GM12873 (cell line): Measurements from ENCODE around the gene PAXX.
A peak's percentile ranks its signal among the peaks of the same experiment; 100 is the strongest.

ENCODE experiments used
- CTCF ChIP-seq: IDR thresholded peaks from 2 replicates; pipeline ENCODE4 v1.5.1; 2012; ENCODE audit warnings: low read depth, mild to moderate bottlenecking, moderate library complexity, low read length, control low read depth; ENCODE audit not compliant: insufficient read depth; ENCODE audit errors: missing control alignments

PAXX gene

GRCh38 chr9:136997830-136998234, 5.6 kb downstream of the PAXX start:
- TF ChIP-seq CTCF, result no peak

DNA sequence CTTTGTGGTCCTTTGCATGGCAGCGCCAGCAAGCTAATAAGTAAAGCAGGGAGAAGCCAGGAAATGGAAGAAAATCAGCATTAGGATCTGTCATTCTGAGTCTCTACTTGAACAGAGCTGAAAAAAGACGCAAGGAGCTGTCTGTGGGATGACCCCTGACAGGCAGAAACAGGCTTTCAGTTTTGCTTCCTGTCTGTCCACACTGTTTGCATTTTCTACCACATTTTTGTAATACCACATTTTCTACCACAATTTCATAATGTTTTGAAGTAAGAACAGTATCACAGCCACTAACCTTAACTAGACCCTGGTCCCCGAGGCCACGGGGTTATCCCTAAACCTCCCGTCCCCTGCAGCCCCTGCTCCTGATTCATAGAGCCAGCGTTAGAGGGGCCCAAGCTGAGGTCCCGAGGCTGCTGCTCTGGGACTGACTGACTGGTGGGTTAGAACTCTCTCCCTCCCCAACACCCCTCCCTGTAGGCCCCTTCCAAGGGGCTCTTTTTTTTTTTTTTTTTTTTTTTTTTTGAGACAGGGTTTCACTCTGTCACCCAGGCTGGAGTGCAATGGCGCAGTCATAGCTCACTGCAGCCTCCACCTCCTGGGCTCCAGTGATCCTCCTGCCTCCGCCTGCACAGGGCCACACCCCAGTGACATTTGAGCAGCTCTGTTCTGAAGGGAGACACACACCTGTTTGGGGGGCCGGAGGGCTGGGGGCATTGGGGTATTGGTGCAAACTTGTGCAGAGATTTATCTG, 8.1 kb downstream of the PAXX start:
- TF ChIP-seq CTCF, result no peak

DNA sequence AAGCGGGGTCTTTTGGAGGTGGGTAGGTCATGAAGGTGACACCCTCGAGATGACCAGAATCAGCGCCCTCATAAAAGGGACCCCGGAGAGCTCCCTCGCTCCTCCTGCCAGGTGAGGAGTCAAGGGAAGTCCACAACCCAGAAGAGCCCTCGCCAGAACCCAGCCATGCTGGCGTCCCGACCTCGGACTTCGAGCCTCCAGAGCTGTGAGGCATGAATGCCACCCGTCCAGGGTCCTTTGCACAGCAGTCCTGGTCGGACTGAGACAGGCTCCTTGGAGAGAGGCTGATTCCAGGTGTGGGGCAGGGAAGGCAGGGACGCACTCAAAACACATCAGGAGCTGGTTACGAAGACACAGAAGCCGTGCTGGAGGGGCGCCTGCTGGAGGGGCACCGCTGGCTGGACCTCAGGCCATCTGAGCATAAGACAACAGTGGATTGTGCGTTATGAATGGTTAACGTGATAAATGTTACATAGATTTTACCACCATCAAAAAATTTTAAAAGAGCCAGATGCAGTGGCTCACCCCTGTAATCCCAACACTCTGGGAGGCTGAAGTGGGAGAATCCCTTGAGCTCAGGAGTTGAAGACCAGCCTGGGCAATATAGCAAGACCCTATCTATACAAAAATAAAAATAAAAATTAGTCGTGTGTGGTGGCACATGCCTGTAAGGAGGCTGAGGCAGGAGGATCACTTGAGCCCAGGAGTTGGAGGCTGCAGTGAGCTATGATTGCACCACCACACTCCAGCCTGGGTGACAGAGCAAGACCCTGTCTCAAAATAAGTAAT, 9.8 kb downstream of the PAXX start:
- TF ChIP-seq CTCF, result no peak

- no peak for TF ChIP-seq CTCF
Observed at GRCh38 chr9:137002646-137003041, 10.4 kb downstream of the PAXX start.

GRCh38 chr9:137004285-137004684, 12.1 kb downstream of the PAXX start:
- peak; percentile 42 for TF ChIP-seq CTCF

- no peak for TF ChIP-seq CTCF
Observed at GRCh38 chr9:137006116-137007003, 14.1 kb downstream of the PAXX start.

GRCh38 chr9:137007108-137007815, 15.0 kb downstream of the PAXX start:
- no peak for TF ChIP-seq CTCF
